Measurements from ENCODE around the gene IQSEC2.
A peak's percentile ranks its signal among the peaks of the same experiment; 100 is the strongest.

Gene IQSEC2

DNA sequence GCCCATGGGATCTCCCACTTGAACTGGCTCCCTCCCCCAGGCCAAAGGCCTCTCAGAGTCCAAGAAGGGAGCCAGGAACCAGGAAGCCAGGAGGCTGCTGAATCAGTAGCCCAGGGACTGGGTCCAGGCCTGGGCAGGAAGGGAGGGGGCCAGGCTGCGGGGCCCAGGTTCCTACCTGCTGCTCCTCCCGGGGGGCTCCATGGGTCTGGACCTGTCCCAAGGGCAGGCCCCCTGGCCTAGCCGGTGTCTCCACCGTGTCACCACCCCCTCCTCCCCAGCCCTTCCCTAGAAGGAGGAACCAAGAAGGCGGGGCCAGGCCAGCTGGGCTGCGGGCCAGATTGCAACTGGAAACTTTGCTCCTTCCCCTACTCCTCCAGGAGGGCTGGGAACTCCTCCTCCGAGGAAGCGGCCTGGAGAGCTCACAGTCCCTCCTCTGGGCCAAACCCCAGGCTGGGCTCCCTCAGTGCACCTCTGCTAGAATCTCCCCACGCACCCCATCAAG is at the start of gene IQSEC2:
Gene IQSEC2 (minus strand): TSS at position 264 of the 502 bp plus-strand sequence.
- no peak for DNase-seq

DNA sequence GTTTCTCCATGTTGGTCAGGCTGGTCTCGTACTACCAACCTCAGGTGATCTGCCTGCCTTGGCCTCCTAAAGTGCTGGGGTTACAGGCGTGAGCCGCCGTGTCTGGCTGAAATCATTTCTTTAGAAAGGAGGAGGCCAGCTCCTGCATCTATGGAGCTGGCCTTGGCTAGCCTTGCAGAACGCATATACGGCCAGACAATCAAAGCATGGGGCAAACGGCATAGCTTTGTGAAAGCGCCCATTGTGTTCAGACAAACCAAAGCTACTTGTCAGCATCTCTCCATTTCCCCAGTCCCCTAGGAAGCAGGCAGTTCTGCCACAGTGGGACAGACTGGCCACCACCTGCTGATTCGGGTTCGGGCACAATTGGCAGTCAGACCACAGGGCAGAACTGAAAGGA is 48.9 kb upstream of the IQSEC2 start:
- no peak for DNase-seq

DNA sequence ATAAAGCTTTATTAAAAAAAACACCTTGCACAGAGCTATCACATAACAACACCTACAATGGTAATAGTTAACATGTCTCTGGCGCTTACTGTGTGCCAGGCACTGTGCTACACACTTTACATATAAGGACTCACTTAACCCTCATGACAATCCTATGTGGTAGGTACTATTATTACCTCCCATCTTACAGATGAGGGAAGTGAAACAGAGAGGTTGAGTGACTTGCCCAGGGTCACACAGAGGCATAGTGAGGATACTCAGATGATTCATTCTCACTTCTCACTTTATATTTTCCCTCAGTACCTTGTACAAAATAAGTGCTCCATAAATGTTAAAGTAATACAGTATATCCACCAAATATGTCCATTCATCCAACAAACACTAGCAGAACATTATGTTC is 43.4 kb upstream of the IQSEC2 start:
- no peak for DNase-seq

DNA sequence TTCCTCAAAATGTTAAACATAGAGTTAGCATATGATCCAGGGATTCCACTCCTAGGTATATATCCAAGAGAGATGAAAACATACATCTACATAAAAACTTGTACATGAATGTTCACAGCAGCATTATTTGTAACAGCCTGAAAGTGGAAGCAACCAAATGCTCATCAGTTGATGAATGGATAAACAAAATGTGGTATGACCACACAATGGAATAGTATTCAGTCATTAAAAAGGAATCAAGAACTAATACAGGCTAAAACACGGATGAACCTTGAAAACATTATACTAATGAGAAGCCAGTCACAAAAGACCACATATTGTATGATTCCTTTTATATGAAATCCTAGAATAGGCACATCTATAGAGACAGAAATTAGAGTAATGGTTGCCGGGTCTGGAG is 42.7 kb upstream of the IQSEC2 start:
- no peak for DNase-seq

DNA sequence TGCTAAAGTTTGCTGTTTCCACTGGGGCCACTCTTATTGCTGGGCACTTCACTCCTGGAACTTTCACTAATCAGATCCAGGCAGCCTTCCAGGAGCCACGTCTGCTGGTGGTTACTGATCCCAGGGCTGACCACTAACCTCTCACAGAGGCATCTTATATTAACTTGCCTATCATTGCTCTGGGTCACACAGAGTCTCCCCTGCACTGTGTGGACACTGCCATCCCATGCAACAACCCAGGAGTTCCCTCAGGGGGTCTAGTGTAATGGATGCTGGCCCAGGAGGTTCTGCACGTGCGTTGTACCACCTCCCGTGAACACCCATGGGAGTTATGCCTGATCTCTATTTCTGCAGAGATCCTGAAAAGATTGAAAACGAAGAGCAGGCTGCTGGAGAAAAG is 41.8 kb upstream of the IQSEC2 start:
- DNase-seq, result no peak

DNA sequence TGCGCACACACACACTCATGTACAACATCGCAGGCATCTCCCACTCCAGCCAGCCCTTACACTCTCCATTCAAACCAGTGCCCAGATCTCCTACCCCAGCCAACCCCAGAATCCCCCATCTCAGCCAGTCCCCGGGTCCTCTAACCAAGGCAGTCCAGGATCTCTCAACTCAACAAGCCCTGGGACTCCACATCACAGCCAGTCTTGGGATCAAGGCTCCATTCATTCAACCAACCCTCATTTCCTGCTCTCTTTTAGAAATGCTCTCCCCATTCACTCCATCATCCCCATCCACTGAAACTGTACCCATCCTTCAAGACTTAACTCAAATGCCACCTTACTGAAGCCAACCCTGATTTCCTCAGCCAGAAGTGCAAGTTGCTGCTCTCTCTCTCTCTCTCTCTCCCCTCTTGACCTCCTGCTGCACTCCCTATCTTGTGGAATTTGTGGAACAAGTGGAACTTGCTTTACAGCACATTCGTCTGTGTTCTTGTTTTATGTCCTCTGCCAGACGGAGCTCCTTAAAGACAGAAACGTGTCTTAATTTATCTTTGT is 40.6 kb upstream of the IQSEC2 start:
- no peak for DNase-seq

DNA sequence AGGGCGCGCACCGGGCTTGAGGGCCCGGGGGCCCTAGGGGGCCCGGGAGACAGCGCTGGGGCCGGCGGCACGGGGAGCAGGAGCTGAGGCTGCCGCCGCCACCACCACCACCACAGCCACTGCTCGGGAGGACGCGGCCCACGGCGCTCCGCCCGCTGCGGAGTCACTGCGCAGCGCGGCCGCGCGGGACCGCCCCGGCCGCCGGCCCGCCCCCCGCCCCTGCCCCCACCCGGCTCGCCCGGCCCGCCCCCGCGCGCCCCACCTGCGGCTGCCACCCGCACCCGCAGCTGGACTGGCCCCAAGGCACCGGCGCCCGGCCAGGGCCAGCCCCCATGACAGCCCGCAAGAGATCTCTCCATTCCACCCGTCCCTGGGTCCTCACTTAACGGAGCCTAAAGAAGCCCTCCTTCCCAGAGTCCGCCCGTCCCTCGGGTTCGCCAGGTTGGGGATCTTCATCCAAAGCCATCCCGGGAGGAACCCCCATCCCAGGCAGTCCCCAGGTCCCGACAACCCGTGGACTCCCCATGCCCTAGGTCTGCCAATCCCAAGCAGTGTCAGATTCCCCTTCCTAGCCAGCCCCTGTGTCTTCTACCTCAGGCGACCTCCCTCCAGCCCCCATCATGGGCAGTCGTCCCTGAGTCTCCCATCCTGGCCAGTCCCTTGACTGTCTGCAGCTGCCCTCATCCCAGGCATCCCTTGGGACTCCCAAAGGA is 40.0 kb upstream of the IQSEC2 start:
- no peak for DNase-seq

DNA sequence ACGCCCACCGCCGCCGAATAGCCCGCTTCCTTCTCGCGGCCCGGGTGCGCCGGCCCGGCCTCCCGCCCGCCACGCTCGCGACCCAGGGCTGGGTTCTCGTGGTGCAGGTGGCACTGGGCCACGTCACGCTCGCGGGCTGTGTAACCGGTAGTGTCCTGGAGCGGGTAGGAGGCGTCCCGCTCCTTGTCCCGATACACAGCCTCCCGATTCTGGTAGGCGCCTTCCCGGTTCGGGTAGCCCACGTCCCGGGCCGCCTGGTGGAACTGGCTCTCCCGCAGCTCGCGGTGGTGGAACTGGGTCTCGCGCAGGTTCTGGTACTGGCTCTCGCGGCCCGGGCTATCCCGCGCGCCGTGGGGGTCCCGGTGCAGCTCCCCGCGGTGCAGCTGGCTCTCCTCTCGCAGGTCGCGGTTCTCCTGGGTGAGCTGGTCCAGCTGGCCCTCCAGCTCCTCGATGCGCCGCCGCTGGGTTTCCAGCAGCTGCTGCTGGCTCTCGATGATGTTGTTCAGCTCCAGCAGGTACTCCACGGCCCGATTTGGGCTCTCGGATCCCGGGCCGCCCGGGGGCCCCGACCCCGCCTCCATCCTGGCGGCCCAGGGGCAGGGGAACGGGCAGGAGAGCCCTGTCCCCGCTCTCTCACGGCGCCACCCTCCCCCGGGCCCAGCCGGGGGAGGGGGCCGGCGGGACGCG is 39.3 kb upstream of the IQSEC2 start:
- DNase-seq, result no peak

DNA sequence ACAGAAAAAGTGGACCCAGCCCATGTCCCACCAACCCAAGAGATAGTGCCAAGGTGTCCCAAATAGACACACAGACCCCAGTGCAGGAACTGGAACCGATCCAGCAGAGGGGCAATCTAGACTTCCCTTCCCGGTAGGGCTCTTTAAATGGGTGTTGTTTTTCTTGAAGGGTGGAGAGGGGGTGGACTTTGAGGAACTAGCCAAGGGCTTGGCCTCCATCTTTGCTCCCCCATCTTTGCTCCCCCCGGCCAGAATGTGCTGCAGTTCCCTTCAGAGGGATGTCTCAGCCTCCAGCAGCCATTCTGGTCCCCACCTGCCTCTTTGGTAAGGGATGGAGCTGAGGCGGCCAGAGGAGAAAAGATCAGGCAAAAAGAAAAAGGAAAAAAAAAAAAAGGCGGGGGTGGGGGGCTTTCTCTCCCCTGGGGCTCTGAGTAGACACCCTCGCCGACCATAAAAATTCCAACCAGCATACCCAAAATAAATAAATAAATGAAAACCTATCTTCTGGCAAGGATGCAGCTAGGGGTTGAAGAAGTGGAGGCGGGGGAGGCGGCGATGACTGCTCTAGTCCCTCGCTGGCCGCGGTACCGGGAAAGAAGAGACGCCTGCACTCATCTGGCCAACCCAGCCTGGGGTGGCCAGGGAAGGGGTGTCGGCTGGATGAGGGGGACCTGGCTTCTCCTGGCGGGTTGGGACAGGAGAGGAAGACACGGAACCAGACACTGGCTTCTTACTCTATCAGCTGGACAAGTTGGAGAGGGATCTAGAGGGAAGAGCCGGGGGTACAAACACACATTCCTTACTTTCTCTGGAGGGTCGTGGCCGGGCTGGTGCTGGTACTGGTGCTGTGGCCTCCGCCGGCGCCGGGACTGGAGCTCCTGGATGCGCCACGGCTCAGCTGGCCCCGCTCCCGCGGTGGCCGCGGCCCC is 38.5 kb upstream of the IQSEC2 start:
- DNase-seq, result no peak

DNA sequence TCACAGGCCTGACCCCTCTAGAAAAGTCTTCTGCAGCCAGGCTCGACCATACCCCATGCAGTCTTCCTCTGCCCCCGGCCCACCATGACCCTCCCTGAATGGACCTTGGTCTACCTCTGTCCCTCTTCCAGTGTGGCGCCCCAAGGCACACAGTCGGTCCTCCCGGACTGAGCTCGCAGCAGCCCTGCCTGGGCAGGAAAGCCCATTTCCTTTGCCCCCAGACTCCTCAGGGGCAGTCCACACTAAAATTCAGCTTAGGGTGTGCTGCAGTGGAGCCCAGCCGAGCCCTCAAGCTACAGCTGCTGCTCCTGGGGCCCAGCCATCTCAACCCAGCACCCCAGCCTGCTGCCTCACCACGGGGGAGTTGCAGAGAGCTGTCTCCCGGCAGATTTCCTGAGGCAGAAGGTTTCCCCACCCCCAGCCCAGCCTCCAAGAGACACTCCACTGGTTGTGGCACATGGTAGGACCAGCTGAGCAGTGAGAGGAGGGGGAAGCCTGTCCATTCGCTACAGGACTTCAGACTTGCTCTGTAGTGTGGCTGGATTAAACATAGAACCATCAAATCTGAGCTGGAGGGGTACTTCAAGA is 37.5 kb upstream of the IQSEC2 start:
- DNase-seq, result no peak

DNA sequence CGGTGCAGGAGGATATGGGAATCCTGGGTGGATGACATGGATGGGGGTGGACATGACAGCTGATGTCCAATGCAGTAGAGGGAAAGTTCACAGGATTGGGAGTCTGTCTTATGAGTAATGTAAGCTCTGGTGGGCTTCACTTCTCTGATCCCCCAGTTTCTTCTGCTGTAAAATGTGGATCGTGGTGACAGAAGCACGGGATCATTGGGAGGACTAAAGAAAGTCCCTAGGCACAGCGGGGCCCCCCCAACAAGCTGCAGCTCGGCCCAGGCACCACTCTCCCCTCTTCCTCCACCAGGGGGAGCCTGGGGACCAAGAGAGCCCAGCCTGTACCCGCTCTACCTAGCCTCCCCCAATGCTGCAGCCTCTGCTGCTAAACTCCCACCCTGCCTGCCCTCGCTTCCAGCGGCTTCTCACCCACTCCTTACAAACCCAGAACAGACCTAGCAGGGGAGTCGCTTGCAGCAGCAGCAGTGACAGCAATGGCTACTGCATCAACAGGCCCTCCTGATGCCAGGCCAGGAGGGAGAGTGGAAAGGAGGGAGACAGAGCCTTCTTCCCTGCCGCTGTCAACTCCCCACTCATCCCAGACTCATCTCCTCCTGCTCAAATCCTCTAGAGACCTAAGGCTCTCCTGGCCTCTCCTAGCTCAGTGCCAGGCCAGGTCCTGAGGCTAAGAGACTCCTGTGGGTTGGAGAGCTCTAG is 36.1 kb upstream of the IQSEC2 start:
- DNase-seq, result peak; percentile 69

DNA sequence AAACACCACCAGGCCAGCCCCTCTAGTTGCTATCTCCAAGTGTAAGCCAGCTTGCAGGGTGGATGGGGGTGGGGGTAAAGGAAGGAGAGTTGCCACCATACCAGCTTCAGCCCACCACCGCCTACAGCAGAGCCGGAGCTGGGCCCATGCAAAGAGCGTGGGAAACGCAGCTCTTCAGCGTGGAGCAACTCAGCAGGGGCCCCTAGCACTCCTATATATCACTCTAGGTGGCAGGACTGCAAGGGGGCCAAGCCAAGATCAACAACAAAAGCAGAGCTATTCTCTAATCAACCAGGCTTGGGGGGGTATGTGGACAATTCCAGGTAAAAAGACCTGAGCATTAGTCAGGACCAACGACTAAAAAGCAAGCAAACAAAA is 35.5 kb upstream of the IQSEC2 start:
- DNase-seq, result no peak

DNA sequence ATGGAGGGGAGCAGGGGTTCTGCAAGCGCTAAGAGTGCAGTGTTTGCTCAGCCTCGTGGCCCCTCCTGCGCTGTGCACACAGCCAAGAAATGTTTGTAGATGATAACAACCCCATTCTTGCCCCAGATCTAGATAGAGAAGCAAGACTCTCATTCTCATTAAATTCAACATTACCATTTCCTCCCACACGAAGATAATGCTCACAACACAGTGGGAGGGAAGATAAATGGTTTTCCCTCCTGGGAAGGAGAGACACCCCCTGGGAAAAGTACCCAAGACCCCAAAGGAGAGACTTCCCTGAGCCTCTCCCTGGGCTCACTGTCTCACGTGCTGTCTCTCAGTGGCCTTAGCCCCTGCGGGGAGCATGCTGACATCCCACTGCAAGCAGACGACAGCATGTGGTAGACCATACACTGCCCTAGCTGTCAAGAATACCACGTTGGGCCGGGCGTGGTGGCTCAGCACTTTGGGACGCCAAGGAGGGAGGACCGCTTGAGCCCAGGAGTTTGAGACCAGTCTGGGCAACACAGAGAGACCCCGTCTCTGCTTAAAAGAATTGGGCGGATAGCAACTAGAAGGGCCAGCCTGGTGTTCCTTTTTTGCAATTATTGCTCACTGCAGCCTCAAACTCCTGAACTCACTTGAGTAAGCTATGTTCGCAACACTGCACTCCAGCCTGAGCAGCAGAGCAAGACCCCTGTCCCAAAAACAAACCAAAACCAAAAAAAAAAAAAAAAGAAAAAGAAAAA is 34.9 kb upstream of the IQSEC2 start:
- no peak for DNase-seq

DNA sequence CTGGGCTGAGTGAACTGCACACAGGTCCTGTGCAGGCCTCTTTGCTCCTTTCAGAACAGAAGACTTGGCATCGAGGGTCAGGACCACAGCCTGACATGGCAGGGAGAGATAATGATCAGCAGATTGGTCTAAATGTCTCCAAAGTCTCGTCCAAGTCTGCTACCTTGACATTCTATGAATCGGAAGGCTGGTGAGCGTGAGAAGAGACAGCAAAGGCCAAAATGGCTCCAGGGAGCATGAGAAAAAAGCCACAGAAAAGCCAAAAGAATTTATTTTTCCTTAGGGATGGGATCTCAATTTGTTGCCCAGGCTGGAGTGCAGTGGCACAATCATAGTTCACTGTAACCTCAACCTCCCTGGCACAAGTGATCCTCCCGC is 32.3 kb upstream of the IQSEC2 start:
- DNase-seq, result no peak

DNA sequence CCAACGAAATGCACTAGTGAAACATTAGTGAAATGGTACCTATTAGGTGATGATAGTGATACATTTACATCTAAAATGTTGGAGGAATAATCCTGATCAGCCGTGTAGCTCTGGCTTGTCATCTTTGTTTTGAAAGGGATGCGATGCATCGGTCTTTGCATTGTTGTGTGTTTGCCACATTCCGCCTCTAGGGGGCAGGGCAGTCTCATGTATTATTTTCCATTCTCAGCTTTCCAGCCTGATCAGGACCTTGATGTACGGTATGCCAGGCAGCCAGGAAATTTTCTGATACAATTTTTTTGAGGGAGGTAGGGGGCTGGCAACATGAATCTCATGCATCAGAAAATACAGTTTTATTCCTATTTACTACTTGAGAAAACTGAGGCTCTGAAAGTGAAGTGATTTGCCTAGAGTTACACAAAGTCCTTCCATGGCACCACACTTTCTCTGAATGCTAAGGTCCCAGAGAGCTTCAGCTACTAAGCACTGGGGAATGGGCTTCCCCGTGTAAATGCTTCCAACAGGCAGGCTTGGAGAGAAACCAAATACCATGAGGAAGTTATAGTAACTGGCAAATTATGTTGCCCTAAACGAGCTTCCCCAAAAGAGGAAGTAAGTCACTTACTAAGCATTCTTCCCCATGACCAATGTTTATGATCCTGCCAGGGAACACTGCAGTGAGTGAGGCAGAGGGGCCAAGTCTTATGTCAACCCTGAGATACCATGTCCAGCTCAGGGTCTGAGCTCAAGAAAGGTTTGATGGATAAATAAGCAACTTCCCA is 31.8 kb upstream of the IQSEC2 start:
- peak; percentile 46 for DNase-seq

DNA sequence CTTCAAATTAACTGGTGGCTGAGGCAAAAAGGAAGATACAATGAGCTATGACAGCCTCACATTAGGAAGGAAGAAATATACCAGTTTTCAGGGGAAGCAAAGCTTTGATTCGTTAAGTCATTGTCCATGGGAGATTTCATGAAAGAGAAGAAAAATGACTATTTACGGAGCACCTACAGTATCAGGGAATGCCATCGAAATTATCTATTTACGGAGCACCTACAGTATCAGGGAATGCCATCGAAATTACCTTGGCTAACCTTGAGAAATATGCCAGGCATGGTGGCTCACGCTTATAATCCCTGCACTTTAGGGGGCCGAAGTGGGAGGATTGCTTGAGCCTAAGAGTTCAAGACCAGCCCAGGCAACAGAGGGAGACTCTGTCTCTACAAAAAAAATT is 28.5 kb upstream of the IQSEC2 start:
- DNase-seq, result no peak

DNA sequence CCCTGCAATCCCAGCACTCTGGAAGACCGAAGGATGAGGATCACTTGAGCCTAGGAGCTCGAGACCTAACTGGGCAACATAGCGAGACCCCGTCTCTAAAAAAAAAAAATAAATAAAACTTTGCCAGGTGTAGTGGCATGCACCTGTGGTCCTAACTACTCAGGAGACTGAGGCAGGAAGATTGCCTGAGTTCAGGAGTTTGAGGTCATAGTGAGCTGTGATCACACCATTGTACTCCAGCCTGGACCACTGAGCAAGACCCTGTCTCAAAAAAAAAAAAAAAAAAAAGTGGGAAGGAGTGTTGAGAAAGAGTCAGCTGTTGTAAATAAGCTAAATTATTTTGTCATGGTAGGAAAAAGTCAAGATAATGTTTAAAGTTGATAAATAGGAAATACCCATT is 27.5 kb upstream of the IQSEC2 start:
- DNase-seq, result no peak

DNA sequence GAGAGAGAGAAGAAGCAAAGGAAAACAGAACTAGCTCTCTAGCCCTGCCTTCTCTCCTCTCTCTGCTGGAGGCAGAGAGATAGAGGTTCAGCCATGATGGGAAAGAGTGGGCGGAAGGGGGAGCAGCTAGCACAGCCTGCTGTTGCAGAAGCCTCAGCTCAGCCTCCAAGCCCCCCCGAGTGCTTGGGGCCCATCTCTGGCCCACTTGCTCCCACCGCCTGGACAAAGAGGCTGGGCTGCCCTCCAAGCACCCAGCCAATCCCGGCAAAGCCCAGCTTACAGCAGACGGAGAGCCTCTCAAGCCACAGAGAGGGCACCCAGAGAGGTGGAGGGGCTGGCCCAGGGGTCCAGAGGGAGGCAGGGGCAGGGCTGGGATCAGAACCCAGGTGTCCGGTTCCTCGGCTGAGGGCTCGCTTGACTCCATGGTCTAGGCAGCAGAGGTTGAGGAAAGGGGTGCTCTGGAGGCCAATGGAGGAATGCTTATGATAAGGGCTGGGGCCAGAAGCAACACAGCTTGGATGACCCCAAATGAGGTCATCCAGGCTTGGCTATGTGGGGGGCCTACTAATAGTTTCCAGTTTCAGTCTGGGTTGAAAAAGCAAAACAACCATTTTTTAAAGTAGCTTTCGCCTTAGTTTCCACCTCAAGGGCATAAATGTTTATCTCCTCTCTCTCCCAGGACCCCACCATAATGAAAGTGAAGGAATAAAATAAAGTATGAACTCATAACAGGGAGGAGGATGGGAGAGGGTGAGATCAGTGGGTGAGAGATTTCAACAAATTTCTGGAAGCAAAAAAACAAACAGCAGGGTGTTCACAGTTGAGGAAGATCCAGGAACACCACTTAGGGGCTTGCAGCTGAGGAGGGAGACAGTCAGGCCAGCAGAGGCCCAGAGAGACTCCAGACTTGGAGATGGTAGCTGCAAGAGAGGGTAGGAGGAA is 24.9 kb upstream of the IQSEC2 start:
- no peak for DNase-seq

DNA sequence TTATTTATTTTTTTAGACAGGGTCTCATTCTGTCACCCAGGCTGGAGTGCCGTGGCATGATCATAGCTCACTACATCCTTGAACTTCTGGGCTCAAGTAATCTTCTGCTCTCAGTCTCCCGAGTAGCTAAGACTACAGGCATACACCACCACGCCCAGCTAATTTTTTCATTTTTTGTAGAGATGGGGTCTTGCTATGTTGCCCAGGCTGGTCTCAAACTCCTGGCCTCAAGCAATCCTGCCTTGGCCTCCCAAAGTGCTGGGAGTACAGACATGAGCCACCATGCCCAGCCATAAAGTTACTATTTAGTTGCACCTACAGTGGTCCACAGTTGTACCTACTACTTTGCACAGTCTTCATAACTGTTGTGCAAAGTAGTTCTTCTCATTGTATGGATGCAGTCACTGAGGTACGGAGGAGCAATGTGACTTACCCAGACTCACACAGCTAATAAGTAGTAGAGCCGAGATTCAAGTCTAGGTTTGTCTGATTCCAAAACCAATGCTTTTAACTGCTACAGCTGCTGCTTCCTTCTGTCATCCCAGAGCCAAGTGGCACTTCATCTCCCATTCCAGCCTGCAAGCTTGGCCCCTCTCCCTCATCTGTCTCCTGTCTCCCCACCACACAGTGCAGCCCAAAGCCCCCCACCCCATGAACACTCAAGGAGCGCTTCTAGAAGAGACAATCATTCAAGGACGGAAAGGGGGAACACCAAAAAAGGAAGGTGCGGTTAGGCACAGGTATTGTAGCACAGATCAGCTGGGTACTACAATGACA is 24.0 kb upstream of the IQSEC2 start:
- no peak for DNase-seq
